GM23338 (cell line): ENCODE results near the gene BICRAL. TPM values are rescaled to one million over a fixed set of nuclear protein-coding genes. Genes with fewer than 3 reads are reported as not detected.
A peak's percentile ranks its signal among the peaks of the same experiment; 100 is the strongest.

Source experiments
- ATAC-seq: fragments of 200-7000 bp; cut with Tn5 transposase; 3 replicates; pipeline ENCODE4 v1.9.1; 2020
- DNase-seq: peaks from one replicate; pipeline ENCODE4 v3.0.0-alpha.2; 2015; ENCODE audit warnings: low spot score
- H2AFZ ChIP-seq: fragments of 200-600 bp; sonication (generic); 2 replicates; pipeline ENCODE4 v1.8.0; 2016; ENCODE audit warnings: antibody characterized with exemption, mild to moderate bottlenecking, moderate library complexity
- H3F3A ChIP-seq: fragments of 200-600 bp; sonication (generic); replicated peaks from 2 replicates; pipeline ENCODE4 v1.8.0; 2017; ENCODE audit warnings: antibody characterized with exemption, mixed run types, low read depth
- H3K27ac ChIP-seq: fragments of 200-600 bp; sonication (generic); 2 replicates; pipeline ENCODE4 v1.6.1; 2016; ENCODE audit warnings: low read depth
- H3K27me3 ChIP-seq: fragments of 200-600 bp; sonication (generic); 2 replicates; pipeline ENCODE4 v1.8.0; 2016; ENCODE audit warnings: mild to moderate bottlenecking, mixed run types, moderate library complexity; ENCODE audit not compliant: insufficient read depth
- H3K36me3 ChIP-seq: fragments of 200-600 bp; sonication (generic); 2 replicates; pipeline ENCODE4 v1.8.0; 2016; ENCODE audit warnings: mild to moderate bottlenecking; ENCODE audit not compliant: insufficient read depth
- H3K4me1 ChIP-seq: fragments of 200-600 bp; sonication (generic); 2 replicates; pipeline ENCODE4 v1.8.0; 2016; ENCODE audit warnings: mild to moderate bottlenecking, moderate library complexity; ENCODE audit not compliant: insufficient read depth
- H3K4me2 ChIP-seq: fragments of 200-600 bp; sonication (generic); 2 replicates; pipeline ENCODE4 v1.7.1; 2017; ENCODE audit warnings: mixed run types
- H3K4me3 ChIP-seq: fragments of 200-600 bp; sonication (generic); 2 replicates; pipeline ENCODE4 v1.6.1; 2016; ENCODE audit warnings: mixed run types
- H3K79me2 ChIP-seq: fragments of 200-600 bp; sonication (generic); replicated peaks from 2 replicates; pipeline ENCODE4 v1.8.0; 2017; ENCODE audit warnings: mild to moderate bottlenecking; ENCODE audit not compliant: insufficient read depth
- H3K9me2 ChIP-seq: fragments of 200-600 bp; sonication (generic); 2 replicates; pipeline ENCODE4 v1.8.0; 2017; ENCODE audit not compliant: insufficient read depth
- H4K20me1 ChIP-seq: fragments of 200-600 bp; sonication (generic); replicated peaks from 2 replicates; pipeline ENCODE4 v1.8.0; 2017; ENCODE audit warnings: mild to moderate bottlenecking; ENCODE audit not compliant: insufficient read depth
- H3K27ac Mint-ChIP-seq: 2 replicates; pipeline ENCODE4 v1.8.0; 2020; ENCODE audit warnings: inconsistent platforms, mild to moderate bottlenecking, moderate library complexity, mixed read lengths
- H3K27me3 Mint-ChIP-seq: 3 replicates; pipeline ENCODE4 v1.8.0; 2022; ENCODE audit warnings: low read depth, mild to moderate bottlenecking, moderate library complexity, mixed read lengths, inconsistent platforms; ENCODE audit not compliant: insufficient read depth, poor library complexity
- H3K36me3 Mint-ChIP-seq: 3 replicates; pipeline ENCODE4 v1.8.0; 2021; ENCODE audit warnings: low read depth, mild to moderate bottlenecking, inconsistent platforms, moderate library complexity, mixed read lengths
- H3K4me1 Mint-ChIP-seq: 3 replicates; pipeline ENCODE4 v1.8.0; 2020; ENCODE audit warnings: mild to moderate bottlenecking, inconsistent platforms, mixed read lengths
- H3K4me3 Mint-ChIP-seq: 3 replicates; pipeline ENCODE4 v1.8.0; 2021; ENCODE audit warnings: moderate library complexity, mild to moderate bottlenecking, inconsistent platforms, mixed read lengths
- H3K9me3 Mint-ChIP-seq: 3 replicates; pipeline ENCODE4 v1.8.0; 2020; ENCODE audit warnings: moderate library complexity, mild to moderate bottlenecking, inconsistent platforms, mixed read lengths
- CREB1 ChIP-seq: fragments of 250-450 bp; sonication (Bioruptor Pico); IDR thresholded peaks from 2 replicates; pipeline ENCODE4 v1.5.0; 2020; ENCODE audit warnings: low read depth, mild to moderate bottlenecking, moderate library complexity
- EZH2 ChIP-seq: fragments of 200-600 bp; sonication (generic); IDR thresholded peaks from one replicate; pipeline ENCODE4 v1.8.0; 2017; ENCODE audit warnings: antibody characterized with exemption, mild to moderate bottlenecking, low read depth; ENCODE audit not compliant: unreplicated experiment
- EZH2phosphoT487 ChIP-seq: fragments of 200-600 bp; sonication (generic); IDR thresholded peaks from one replicate; pipeline ENCODE4 v1.8.1; 2018; ENCODE audit warnings: antibody characterized with exemption; ENCODE audit not compliant: unreplicated experiment
- JUNB ChIP-seq: IDR thresholded peaks from one replicate; pipeline ENCODE4 v1.6.1; 2016; ENCODE audit warnings: antibody characterized with exemption; ENCODE audit not compliant: unreplicated experiment
- NANOG ChIP-seq: IDR thresholded peaks from 2 replicates; pipeline ENCODE4 v1.6.1; 2016; ENCODE audit warnings: antibody characterized with exemption, borderline replicate concordance
- POLR2AphosphoS5 ChIP-seq: IDR thresholded peaks from 2 replicates; pipeline ENCODE4 v1.6.1; 2016; ENCODE audit warnings: antibody characterized with exemption, low read depth
- STAT1 ChIP-seq: IDR thresholded peaks from one replicate; pipeline ENCODE4 v1.6.1; 2016; ENCODE audit warnings: antibody characterized with exemption; ENCODE audit not compliant: unreplicated experiment
- ZNF114 ChIP-seq: fragments of 250-450 bp; sonication (Bioruptor Pico); IDR thresholded peaks from 2 replicates; pipeline ENCODE4 v1.5.0; 2020; ENCODE audit warnings: mild to moderate bottlenecking, moderate library complexity
- ZNF331 ChIP-seq: fragments of 250-450 bp; sonication (Bioruptor Pico); IDR thresholded peaks from 2 replicates; pipeline ENCODE4 v1.5.0; 2020; ENCODE audit warnings: low read depth, mild to moderate bottlenecking, moderate library complexity
- polyA plus RNA-seq: library from polyadenylated mRNA; unstranded; fragments of >200 nt; fragmentation: Nextera tagmentation; extraction: Ambion mirVana; gene quantifications from 2 replicates; pipeline ENCODE4 v1.2.1, GENCODE V29; 2016
- total RNA-seq: library from RNA; depleted of rRNA; stranded (reverse); fragments of >200 nt; shearing (Covaris generic); gene quantifications from 2 replicates; pipeline ENCODE4 v1.2.3, GENCODE V29; 2014
- TF ChIP-seq, protein P1 (sequence below), 2 experiments: fragments of 200-600 bp in 1 of 2; sonication (generic) in 1 of 2; conservative IDR thresholded peaks; 2 replicates each; pipeline versions ENCODE4 v1.5.1 to v1.6.1; 2016 to 2017; ENCODE audit warnings: antibody characterized with exemption in 2 of 2, low read depth in 2 of 2, mild to moderate bottlenecking in 2 of 2, moderate library complexity in 1 of 2
- TF ChIP-seq, protein P2 (sequence below): IDR thresholded peaks from one replicate; pipeline ENCODE4 v1.6.1; 2018; ENCODE audit warnings: antibody characterized with exemption; ENCODE audit not compliant: unreplicated experiment
- TF ChIP-seq, protein P3 (sequence below): fragments of 250-450 bp; sonication (Bioruptor Pico); IDR thresholded peaks from 2 replicates; pipeline ENCODE4 v1.5.0; 2020; ENCODE audit warnings: mild to moderate bottlenecking, moderate library complexity
- TF ChIP-seq, protein P4 (sequence below): IDR thresholded peaks from 2 replicates; pipeline ENCODE4 v1.6.1; 2016; ENCODE audit warnings: antibody characterized with exemption

The BICRAL gene
- total and polyA plus RNA-seq, 2 experiments from 2014 or later: 3.4 to 11.7 TPM

DNA sequence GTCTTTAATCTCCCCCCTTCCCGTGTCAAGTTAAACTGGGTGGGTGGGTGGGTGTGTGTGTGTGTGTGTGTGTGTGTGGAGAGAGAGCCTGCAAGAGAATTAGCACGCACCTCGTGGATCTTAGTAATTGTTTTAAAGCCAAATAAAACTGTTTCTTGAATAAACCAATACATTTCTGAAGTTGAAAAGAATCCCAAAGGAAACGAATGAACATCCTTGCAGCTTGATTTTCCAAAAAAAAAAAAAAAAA lies 381 bp upstream of the BICRAL start:
- peaks cover 22% of the 10 kb centered on the region for H3K4me1 Mint-ChIP-seq
- H3K36me3 ChIP-seq: no peaks in the 10 kb centered on the region
- peaks cover 19% of the 10 kb centered on the region for H3K4me1 ChIP-seq
- no peaks in the 10 kb centered on the region for H3K9me2 ChIP-seq
- peaks cover 33% of the 10 kb centered on the region for H3K79me2 ChIP-seq
- peak overlapping the region; percentile 69; the same call in 1 of the 2 replicates for H3K4me2 ChIP-seq
- peak overlapping the region; percentile 95 for H3K27ac Mint-ChIP-seq
- H3K27me3 ChIP-seq: no peaks in the 10 kb centered on the region
- 0 out of 2 replicates have a peak, but pooled peaks cover 9% of the 10 kb centered on the region for H3F3A ChIP-seq
- H2AFZ ChIP-seq: no peak overlapping the region
- peaks cover 26% of the 10 kb centered on the region for H3K27me3 Mint-ChIP-seq
- H3K4me3 Mint-ChIP-seq: peak overlapping the region; percentile 81
- H3K36me3 Mint-ChIP-seq: peaks cover 13% of the 10 kb centered on the region
- peak overlapping the region; percentile 83; the same call in 1 of the 2 replicates for H3K27ac ChIP-seq
- H4K20me1 ChIP-seq: no peaks in the 10 kb centered on the region
- no peak for ATAC-seq
- DNase-seq: no peak
- H3K4me3 ChIP-seq: peak overlapping the region; percentile 68
- no peak for TF ChIP-seq POLR2AphosphoS5
- no peak for TF ChIP-seq NANOG
- TF ChIP-seq STAT1: no peak
- no peak for TF ChIP-seq JUNB
- TF ChIP-seq, protein P1, sequence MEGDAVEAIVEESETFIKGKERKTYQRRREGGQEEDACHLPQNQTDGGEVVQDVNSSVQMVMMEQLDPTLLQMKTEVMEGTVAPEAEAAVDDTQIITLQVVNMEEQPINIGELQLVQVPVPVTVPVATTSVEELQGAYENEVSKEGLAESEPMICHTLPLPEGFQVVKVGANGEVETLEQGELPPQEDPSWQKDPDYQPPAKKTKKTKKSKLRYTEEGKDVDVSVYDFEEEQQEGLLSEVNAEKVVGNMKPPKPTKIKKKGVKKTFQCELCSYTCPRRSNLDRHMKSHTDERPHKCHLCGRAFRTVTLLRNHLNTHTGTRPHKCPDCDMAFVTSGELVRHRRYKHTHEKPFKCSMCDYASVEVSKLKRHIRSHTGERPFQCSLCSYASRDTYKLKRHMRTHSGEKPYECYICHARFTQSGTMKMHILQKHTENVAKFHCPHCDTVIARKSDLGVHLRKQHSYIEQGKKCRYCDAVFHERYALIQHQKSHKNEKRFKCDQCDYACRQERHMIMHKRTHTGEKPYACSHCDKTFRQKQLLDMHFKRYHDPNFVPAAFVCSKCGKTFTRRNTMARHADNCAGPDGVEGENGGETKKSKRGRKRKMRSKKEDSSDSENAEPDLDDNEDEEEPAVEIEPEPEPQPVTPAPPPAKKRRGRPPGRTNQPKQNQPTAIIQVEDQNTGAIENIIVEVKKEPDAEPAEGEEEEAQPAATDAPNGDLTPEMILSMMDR (conservative IDR thresholded peaks at IDR 0.05; ENCODE audit: low read depth in 2 of 2): no peak
- TF ChIP-seq ZNF114: no peak
- TF ChIP-seq CREB1 (CRISPR knock-in tag): no peak
- TF ChIP-seq EZH2: no peak
- TF ChIP-seq, protein P2, sequence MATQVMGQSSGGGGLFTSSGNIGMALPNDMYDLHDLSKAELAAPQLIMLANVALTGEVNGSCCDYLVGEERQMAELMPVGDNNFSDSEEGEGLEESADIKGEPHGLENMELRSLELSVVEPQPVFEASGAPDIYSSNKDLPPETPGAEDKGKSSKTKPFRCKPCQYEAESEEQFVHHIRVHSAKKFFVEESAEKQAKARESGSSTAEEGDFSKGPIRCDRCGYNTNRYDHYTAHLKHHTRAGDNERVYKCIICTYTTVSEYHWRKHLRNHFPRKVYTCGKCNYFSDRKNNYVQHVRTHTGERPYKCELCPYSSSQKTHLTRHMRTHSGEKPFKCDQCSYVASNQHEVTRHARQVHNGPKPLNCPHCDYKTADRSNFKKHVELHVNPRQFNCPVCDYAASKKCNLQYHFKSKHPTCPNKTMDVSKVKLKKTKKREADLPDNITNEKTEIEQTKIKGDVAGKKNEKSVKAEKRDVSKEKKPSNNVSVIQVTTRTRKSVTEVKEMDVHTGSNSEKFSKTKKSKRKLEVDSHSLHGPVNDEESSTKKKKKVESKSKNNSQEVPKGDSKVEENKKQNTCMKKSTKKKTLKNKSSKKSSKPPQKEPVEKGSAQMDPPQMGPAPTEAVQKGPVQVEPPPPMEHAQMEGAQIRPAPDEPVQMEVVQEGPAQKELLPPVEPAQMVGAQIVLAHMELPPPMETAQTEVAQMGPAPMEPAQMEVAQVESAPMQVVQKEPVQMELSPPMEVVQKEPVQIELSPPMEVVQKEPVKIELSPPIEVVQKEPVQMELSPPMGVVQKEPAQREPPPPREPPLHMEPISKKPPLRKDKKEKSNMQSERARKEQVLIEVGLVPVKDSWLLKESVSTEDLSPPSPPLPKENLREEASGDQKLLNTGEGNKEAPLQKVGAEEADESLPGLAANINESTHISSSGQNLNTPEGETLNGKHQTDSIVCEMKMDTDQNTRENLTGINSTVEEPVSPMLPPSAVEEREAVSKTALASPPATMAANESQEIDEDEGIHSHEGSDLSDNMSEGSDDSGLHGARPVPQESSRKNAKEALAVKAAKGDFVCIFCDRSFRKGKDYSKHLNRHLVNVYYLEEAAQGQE: no peak
- no peak for TF ChIP-seq EZH2phosphoT487
- TF ChIP-seq ZNF331 (CRISPR knock-in tag): no peak
- TF ChIP-seq, protein P3, sequence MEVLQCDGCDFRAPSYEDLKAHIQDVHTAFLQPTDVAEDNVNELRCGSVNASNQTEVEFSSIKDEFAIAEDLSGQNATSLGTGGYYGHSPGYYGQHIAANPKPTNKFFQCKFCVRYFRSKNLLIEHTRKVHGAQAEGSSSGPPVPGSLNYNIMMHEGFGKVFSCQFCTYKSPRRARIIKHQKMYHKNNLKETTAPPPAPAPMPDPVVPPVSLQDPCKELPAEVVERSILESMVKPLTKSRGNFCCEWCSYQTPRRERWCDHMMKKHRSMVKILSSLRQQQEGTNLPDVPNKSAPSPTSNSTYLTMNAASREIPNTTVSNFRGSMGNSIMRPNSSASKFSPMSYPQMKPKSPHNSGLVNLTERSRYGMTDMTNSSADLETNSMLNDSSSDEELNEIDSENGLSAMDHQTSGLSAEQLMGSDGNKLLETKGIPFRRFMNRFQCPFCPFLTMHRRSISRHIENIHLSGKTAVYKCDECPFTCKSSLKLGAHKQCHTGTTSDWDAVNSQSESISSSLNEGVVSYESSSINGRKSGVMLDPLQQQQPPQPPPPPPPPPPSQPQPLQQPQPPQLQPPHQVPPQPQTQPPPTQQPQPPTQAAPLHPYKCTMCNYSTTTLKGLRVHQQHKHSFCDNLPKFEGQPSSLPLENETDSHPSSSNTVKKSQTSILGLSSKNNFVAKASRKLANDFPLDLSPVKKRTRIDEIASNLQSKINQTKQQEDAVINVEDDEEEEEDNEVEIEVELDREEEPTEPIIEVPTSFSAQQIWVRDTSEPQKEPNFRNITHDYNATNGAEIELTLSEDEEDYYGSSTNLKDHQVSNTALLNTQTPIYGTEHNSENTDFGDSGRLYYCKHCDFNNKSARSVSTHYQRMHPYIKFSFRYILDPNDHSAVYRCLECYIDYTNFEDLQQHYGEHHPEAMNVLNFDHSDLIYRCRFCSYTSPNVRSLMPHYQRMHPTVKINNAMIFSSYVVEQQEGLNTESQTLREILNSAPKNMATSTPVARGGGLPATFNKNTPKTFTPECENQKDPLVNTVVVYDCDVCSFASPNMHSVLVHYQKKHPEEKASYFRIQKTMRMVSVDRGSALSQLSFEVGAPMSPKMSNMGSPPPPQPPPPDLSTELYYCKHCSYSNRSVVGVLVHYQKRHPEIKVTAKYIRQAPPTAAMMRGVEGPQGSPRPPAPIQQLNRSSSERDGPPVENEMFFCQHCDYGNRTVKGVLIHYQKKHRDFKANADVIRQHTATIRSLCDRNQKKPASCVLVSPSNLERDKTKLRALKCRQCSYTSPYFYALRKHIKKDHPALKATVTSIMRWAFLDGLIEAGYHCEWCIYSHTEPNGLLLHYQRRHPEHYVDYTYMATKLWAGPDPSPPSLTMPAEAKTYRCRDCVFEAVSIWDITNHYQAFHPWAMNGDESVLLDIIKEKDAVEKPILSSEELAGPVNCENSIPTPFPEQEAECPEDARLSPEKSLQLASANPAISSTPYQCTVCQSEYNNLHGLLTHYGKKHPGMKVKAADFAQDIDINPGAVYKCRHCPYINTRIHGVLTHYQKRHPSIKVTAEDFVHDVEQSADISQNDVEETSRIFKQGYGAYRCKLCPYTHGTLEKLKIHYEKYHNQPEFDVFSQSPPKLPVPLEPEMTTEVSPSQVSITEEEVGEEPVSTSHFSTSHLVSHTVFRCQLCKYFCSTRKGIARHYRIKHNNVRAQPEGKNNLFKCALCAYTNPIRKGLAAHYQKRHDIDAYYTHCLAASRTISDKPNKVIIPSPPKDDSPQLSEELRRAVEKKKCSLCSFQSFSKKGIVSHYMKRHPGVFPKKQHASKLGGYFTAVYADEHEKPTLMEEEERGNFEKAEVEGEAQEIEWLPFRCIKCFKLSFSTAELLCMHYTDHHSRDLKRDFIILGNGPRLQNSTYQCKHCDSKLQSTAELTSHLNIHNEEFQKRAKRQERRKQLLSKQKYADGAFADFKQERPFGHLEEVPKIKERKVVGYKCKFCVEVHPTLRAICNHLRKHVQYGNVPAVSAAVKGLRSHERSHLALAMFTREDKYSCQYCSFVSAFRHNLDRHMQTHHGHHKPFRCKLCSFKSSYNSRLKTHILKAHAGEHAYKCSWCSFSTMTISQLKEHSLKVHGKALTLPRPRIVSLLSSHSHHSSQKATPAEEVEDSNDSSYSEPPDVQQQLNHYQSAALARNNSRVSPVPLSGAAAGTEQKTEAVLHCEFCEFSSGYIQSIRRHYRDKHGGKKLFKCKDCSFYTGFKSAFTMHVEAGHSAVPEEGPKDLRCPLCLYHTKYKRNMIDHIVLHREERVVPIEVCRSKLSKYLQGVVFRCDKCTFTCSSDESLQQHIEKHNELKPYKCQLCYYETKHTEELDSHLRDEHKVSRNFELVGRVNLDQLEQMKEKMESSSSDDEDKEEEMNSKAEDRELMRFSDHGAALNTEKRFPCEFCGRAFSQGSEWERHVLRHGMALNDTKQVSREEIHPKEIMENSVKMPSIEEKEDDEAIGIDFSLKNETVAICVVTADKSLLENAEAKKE (CRISPR knock-in tag): no peak
- TF ChIP-seq, protein P4, sequence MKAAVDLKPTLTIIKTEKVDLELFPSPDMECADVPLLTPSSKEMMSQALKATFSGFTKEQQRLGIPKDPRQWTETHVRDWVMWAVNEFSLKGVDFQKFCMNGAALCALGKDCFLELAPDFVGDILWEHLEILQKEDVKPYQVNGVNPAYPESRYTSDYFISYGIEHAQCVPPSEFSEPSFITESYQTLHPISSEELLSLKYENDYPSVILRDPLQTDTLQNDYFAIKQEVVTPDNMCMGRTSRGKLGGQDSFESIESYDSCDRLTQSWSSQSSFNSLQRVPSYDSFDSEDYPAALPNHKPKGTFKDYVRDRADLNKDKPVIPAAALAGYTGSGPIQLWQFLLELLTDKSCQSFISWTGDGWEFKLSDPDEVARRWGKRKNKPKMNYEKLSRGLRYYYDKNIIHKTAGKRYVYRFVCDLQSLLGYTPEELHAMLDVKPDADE: no peak
- H3K9me3 Mint-ChIP-seq: no peaks in the 10 kb centered on the region; the same call in 2 of the 3 replicates
